Astrocyte of the spinal cord (primary cell): ENCODE data around the gene MADD.
"Not testable (repeated sequence)": the region's sequence is repeated elsewhere in the genome, so short reads cannot be mapped to it uniquely, and the experiment has no call there.

Experiments
- DNase-seq: peaks from one replicate; pipeline ENCODE4 v3.0.0; 2011; ENCODE audit warnings: low read depth, low spot score
- H3K4me3 ChIP-seq: 2 replicates; pipeline ENCODE4 v1.5.1; 2011; ENCODE audit warnings: low read depth, mild to moderate bottlenecking, low read length, moderate library complexity
- in situ Hi-C: cut with HindIII; loops from 2 replicates; pipeline ENCODE4 v1.10.0; 2017; ENCODE audit warnings: low sequenced_read_pairs
- TF ChIP-seq, protein P1 (sequence below): IDR thresholded peaks from 2 replicates; pipeline ENCODE4 v1.5.1; 2012; ENCODE audit warnings: low read depth, mild to moderate bottlenecking, low read length, inconsistent platforms

Gene MADD

DNA sequence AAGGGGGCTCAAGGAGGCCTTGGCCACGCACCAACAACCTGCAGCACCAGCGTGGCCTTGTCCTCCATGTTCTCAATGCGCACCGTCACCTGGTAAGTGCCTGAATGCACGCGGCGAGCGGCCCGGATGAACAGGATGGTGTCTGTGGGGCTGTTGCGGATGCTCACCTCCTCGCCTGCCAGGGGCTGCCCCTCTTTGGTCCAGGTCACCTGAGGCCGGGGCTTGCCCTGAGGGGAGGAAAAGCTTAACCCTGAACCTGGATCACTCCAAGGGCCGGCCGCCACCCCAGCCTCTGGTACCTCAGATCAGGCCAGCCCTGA is 63.6 kb downstream of the MADD start:
- H3K4me3 ChIP-seq = no peak overlapping the region
- TF ChIP-seq, protein P1, sequence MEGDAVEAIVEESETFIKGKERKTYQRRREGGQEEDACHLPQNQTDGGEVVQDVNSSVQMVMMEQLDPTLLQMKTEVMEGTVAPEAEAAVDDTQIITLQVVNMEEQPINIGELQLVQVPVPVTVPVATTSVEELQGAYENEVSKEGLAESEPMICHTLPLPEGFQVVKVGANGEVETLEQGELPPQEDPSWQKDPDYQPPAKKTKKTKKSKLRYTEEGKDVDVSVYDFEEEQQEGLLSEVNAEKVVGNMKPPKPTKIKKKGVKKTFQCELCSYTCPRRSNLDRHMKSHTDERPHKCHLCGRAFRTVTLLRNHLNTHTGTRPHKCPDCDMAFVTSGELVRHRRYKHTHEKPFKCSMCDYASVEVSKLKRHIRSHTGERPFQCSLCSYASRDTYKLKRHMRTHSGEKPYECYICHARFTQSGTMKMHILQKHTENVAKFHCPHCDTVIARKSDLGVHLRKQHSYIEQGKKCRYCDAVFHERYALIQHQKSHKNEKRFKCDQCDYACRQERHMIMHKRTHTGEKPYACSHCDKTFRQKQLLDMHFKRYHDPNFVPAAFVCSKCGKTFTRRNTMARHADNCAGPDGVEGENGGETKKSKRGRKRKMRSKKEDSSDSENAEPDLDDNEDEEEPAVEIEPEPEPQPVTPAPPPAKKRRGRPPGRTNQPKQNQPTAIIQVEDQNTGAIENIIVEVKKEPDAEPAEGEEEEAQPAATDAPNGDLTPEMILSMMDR = no peak
- in situ Hi-C loops = no loop called here
- DNase-seq = no peak

DNA sequence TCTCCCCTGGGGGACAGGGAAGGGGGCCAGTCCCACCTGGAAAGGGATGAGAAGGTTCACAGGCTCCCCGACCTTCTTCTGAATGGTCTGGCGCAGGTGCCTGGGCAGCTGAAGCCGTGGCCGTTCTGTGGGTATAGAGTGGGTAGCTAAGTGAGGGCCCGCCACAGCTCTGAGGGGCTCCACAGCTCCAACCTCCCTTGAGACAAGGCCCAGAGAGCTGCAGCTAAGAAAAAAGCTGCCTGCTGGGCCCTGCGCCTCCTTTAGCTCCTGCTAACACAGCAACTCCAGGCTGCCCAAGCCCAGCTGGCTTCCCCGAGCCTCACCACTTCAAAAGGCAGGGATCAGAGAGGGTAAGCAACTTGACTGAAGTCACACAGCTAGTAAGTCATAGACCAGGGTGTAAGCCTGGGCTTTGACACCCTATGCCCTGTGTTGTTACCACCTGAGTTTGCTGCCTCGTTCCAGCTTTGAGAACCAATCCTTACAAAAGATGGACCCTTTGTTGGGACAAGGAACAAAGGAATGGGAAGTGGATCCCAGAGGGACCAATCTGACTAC is 64.0 kb downstream of the MADD start:
- TF ChIP-seq, protein P1 = no peak
- no peak for DNase-seq
- in situ Hi-C loops = no loop called here
- no peak overlapping the region for H3K4me3 ChIP-seq

DNA sequence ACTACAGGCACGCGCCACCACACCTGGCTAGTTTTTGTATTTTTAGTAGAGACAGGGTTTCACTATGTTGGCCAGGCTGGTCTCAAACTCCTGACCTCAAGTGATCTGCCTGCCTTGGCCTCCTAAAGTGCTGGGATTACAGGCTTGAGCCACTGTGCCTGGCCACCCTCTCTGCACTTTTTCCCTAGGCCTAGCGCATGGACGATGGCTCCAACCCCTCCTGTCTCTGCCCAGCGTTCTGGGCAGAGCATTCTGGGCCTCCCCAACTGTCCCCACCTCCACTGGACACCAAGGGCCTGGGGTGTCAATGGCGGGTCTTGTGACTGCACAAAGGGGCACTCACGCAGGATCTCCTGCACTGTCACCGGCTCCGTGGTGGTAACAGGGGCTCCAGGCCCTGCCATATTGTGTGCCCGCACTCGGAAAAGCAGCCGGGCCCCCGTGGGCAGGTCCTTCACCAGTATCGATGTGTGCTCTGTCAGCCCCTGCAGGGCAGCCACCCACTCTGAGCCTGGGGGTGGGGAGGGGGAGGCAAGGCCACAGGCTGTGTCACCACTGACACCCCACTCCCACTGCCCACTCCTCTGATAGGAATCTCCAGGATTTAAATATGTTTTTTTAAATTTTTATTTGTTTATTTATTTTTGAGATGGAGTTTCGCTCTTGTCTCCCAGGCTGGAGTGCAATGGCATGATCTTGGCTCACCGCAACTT is 64.9 kb downstream of the MADD start:
- H3K4me3 ChIP-seq, DNase-seq, in situ Hi-C loops: not testable (repeated sequence)

DNA sequence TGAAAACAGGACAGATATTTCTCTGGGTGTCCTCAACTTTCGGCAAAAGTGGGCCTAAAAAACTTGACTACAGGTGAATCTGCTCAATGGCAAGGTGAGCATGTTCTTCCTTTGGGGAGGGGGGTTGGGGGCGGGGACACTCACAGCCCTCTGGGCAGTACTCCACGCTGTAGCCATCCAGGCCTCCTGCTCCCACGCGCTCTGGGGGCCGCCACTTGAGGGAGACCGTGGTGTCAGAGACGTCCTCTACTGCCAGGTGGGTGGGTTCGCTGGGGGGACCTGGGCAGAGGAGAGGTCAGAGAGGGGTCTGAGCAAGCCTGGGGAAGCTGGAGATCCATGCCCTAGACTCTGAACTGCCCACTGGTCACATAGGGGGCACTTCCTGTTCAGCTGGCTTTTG is 65.8 kb downstream of the MADD start:
- in situ Hi-C loops = no loop called here
- TF ChIP-seq, protein P1 = no peak
- no peak overlapping the region for H3K4me3 ChIP-seq
- no peak for DNase-seq

DNA sequence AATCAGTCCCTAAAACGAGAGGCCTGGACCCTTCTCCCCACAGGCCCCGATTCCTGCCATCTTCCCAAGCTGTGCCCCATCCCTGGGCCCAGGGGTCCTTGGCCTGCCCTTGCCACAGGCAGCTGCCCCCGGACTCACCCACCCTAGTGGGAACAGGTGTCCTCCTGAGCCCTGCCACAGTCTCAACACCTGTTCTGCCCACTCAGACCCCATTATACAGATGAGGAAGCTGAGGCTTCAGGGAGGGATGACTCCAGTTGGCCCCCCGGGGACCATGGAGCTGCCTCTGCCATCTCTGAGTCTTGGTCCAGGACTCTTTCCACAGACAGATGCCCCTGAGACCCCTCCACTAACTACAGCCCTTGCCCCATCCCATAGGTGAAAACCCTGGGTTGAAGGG is 66.7 kb downstream of the MADD start:
- H3K4me3 ChIP-seq = no peak overlapping the region
- no peak for DNase-seq
- in situ Hi-C loops = no loop called here
- TF ChIP-seq, protein P1 = no peak

DNA sequence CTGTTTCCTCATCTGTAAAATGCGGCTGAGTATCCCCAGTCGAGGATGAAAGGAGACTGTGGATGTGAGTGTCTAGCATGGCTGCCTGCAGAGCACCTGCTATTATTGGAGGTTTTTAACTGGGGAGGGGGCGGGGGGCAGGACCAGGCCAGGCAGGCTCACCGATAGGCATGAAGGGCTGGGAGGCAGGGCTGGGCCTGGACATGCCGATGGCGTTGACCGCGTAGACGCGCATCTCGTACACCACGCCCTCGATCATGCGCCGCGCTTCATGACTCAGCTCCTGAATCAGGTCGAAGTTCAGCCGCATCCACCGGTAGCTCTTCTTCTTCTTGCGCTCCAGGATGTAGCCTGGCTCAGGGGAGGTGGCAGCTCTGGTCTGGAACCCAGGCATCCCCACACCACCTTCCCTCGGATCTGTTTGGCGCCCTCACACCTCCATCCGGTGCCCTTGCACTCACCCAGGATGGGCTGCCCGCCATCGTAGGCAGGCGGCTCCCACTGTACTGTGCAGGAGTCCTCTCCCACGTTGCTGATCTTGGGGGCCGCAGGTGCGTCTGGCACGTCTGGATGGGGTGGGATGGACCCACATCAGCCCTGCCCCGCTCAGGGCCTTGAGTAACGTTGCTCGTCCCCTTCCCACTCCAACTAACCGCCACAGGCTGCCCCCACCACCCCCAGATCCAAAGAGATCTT is 67.4 kb downstream of the MADD start:
- TF ChIP-seq, protein P1 = no peak
- no peak for DNase-seq
- in situ Hi-C loops = no loop called here
- no peak overlapping the region for H3K4me3 ChIP-seq
